CD4-positive, alpha-beta T cell (primary cell): ENCODE data around the gene SLC25A13. TPM values are rescaled to one million over a fixed set of nuclear protein-coding genes. Genes with fewer than 3 reads are reported as not detected.

Experiments
- ATAC-seq: fragments of 200-7000 bp; cut with Tn5 transposase; one replicate; pipeline ENCODE4 v1.10.0; 2022; ENCODE audit warnings: mild to moderate bottlenecking; ENCODE audit not compliant: poor library complexity
- CTCF ChIA-PET: fragments of 350-600 bp; sonication (Branson Sonifier 250); formaldehyde crosslinking; loops from one replicate; lab custom pipeline; 2021; ENCODE audit warnings: antibody characterized with exemption, inconsistent platforms; lab: Charles Lee
- POLR2A ChIA-PET: fragments of 350-600 bp; sonication (Branson Sonifier 250); formaldehyde crosslinking; loops from one replicate; lab custom pipeline; 2021; ENCODE audit warnings: antibody characterized with exemption, inconsistent platforms; lab: Charles Lee
- DNase-seq, 14 experiments: peaks; one replicate each; pipeline ENCODE4 v3.0.0-alpha.2; 2013 to 2020; ENCODE audit warnings: mixed read lengths in 2 of 14
- H3K27ac ChIP-seq, 2 donors: one replicate each; pipeline versions ENCODE4 v1.5.1 to v1.7.0; 2013; ENCODE audit warnings: low read length in 2 of 2, low read depth in 1 of 2, mild to moderate bottlenecking in 1 of 2
- H3K27me3 ChIP-seq, 2 experiments: 1 replicate in 1 of 2; 2 replicates in 1 of 2; pipeline versions ENCODE4 v1.6.1 to v1.7.0; 2013; ENCODE audit warnings: low read length in 2 of 2, control low read depth in 1 of 2, mild to moderate bottlenecking in 1 of 2, moderate library complexity in 1 of 2; ENCODE audit not compliant: insufficient read depth in 2 of 2, control insufficient read depth in 1 of 2
- H3K36me3 ChIP-seq: one replicate; pipeline ENCODE4 v1.6.1; 2013; ENCODE audit warnings: low read length, control low read depth; ENCODE audit not compliant: insufficient read depth
- H3K4me1 ChIP-seq: one replicate; pipeline ENCODE4 v1.6.1; 2013; ENCODE audit warnings: low read length, control low read depth; ENCODE audit not compliant: insufficient read depth
- H3K4me3 ChIP-seq: one replicate; pipeline ENCODE4 v1.5.1; 2013; ENCODE audit warnings: mild to moderate bottlenecking, low read length, moderate library complexity
- H3K9me3 ChIP-seq, 2 experiments: 1 replicate in 1 of 2; 2 replicates in 1 of 2; pipeline versions ENCODE4 v1.6.1 to v1.7.0; 2013; ENCODE audit warnings: low read length in 2 of 2, mild to moderate bottlenecking in 2 of 2, control low read depth in 1 of 2, moderate library complexity in 1 of 2; ENCODE audit not compliant: control insufficient read depth in 1 of 2, insufficient read depth in 1 of 2
- H3K27ac Mint-ChIP-seq: one replicate; pipeline ENCODE4 v1.8.0; 2020; ENCODE audit warnings: mixed read lengths
- H3K27me3 Mint-ChIP-seq: one replicate; pipeline ENCODE4 v1.8.0; 2021; ENCODE audit warnings: mixed read lengths
- H3K36me3 Mint-ChIP-seq: one replicate; pipeline ENCODE4 v1.8.0; 2021; ENCODE audit warnings: low read depth, mixed read lengths
- H3K4me1 Mint-ChIP-seq: one replicate; pipeline ENCODE4 v1.8.0; 2021; ENCODE audit warnings: low read depth, mixed read lengths
- H3K4me3 Mint-ChIP-seq: one replicate; pipeline ENCODE4 v1.8.0; 2020; ENCODE audit warnings: mild to moderate bottlenecking, mixed read lengths
- H3K9me3 Mint-ChIP-seq: one replicate; pipeline ENCODE4 v1.8.0; 2020; ENCODE audit warnings: mixed read lengths
- CTCF ChIP-seq: fragments of 200-600 bp; IDR thresholded peaks from one replicate; pipeline ENCODE4 v1.8.0; 2022; ENCODE audit warnings: antibody characterized with exemption, mild to moderate bottlenecking
- intact Hi-C, 2 experiments: fragments of 100-400 bp; cut with DNase I in 1 of 2; cut with micrococcal nuclease in 1 of 2; formaldehyde crosslinking; loops; one replicate each; pipeline versions ENCODE4 v1.15.1 to v1.9.0; 2023 to 2025; cut with DNase I, micrococcal nuclease
- total RNA-seq, 174 experiments: library from RNA in 2 of 174; stranded (reverse) in 2 of 174; gene quantifications; one replicate each; pipeline ENCODE4 v1.2.3 and lab custom pipeline; 2021 to 2026

The SLC25A13 gene
- total RNA-seq, 2 experiments from 2014 or later: 12.7 to 13.5 TPM

- no peak overlapping the region for H3K27ac Mint-ChIP-seq
- no peaks in the 10 kb centered on the region for H3K4me1 Mint-ChIP-seq
- H3K27me3 ChIP-seq: no peaks in the 10 kb centered on the region
- no peak overlapping the region for H3K4me3 ChIP-seq
- DNase-seq (no peak), ATAC-seq (no peak)
- no peaks in the 10 kb centered on the region for H3K9me3 Mint-ChIP-seq
- TF ChIP-seq CTCF: no peak
- H3K4me3 Mint-ChIP-seq: no peak overlapping the region
- no peak overlapping the region for H3K27ac ChIP-seq
- H3K27me3 Mint-ChIP-seq: no peaks in the 10 kb centered on the region
- peaks cover 51% of the 10 kb centered on the region for H3K36me3 Mint-ChIP-seq
- H3K4me1 ChIP-seq: no peaks in the 10 kb centered on the region
- H3K9me3 ChIP-seq: no peaks in the 10 kb centered on the region
- intact Hi-C loops: no loop called here
- peaks cover 6% of the 10 kb centered on the region for H3K36me3 ChIP-seq
- ChIA-PET CTCF (no interaction called here), POLR2A (no interaction called here)
Observed at GRCh38 chr7:96136600-96137239, 185.2 kb downstream of the SLC25A13 start.

- TF ChIP-seq CTCF: no peak
- ChIA-PET CTCF (no interaction called here), POLR2A (no interaction called here)
- Histone ChIP-seq H3K4me1 (no peaks in the 10 kb centered on the region), H3K27me3 (no peaks in the 10 kb centered on the region), H3K27ac (no peak overlapping the region), H3K36me3 (peaks cover 15% of the 10 kb centered on the region), H3K9me3 (no peaks in the 10 kb centered on the region), H3K4me3 (no peak overlapping the region)
- Mint-ChIP-seq H3K4me1 (no peaks in the 10 kb centered on the region), H3K9me3 (no peaks in the 10 kb centered on the region), H3K4me3 (no peak overlapping the region), H3K27ac (no peak overlapping the region), H3K36me3 (peaks cover 59% of the 10 kb centered on the region), H3K27me3 (no peaks in the 10 kb centered on the region)
- DNase-seq: no peak
- intact Hi-C loops: no loop called here
- ATAC-seq: no peak
Observed at GRCh38 chr7:96135241-96135640, 186.7 kb downstream of the SLC25A13 start.

- POLR2A ChIA-PET: no interaction called here
- Mint-ChIP-seq H3K27me3 (no peaks in the 10 kb centered on the region), H3K4me3 (no peak overlapping the region), H3K36me3 (peaks cover 57% of the 10 kb centered on the region), H3K27ac (no peak overlapping the region), H3K4me1 (no peaks in the 10 kb centered on the region), H3K9me3 (no peaks in the 10 kb centered on the region)
- ATAC-seq: no peak
- TF ChIP-seq CTCF: no peak
- CTCF ChIA-PET: interaction anchor here (1.4 kb wide), 1 partner anchor 10 kb away, joined by 3 read pairs; no protein-coding TSS in a partner anchor
- no peaks in the 10 kb centered on the region for H3K9me3 ChIP-seq
- no peaks in the 10 kb centered on the region for H3K4me1 ChIP-seq
- H3K36me3 ChIP-seq: peaks cover 18% of the 10 kb centered on the region
- no peaks in the 10 kb centered on the region for H3K27me3 ChIP-seq
- no peak overlapping the region for H3K27ac ChIP-seq
- no peak for DNase-seq
- no peak overlapping the region for H3K4me3 ChIP-seq
- intact Hi-C loops: no loop called here
Observed at GRCh38 chr7:96131525-96131924, 190.4 kb downstream of the SLC25A13 start.
